ENCODE results near the gene ALG12.

The ALG12 gene

GRCh38 chr22:49966041-49966773 is 48.0 kb upstream of the ALG12 start:
- no peak overlapping the region for H3K4me3 ChIP-seq (ENCODE audit: insufficient read depth, low read length, poor library complexity, severe bottlenecking)
- H3F3A ChIP-seq (ENCODE audit: insufficient read depth): peaks cover 7% of the 10 kb centered on the region; the same call in 1 of the 2 replicates
- TF ChIP-seq EZH2phosphoT487 (conservative IDR thresholded peaks at IDR 0.05; ENCODE audit: low read length) (no peak), CTCF (IDR thresholded peaks at IDR 0.05; ENCODE audit: insufficient read depth, low read length, poor library complexity, severe bottlenecking) (no peak)
- no peak overlapping the region for H3K9ac ChIP-seq (ENCODE audit: low read length)
- no peaks in the 10 kb centered on the region; the same call in 1 of the 2 replicates for H3K36me3 ChIP-seq (ENCODE audit: low read length)
- peaks cover 28% of the 10 kb centered on the region for H3K79me2 ChIP-seq (ENCODE audit: insufficient read depth, low read length)
- no peaks in the 10 kb centered on the region for H3K9me2 ChIP-seq (replicated peaks; ENCODE audit: insufficient read depth, low read length)
- no peaks in the 10 kb centered on the region for H3K27me3 ChIP-seq (ENCODE audit: low read length)
- H2AFZ ChIP-seq (ENCODE audit: low read depth, low read length, severe bottlenecking): no peak overlapping the region
- H3K9me3 ChIP-seq (ENCODE audit: insufficient read depth, low read length): no peaks in the 10 kb centered on the region
- H3K4me2 ChIP-seq (ENCODE audit: low read depth, low read length, poor library complexity, severe bottlenecking): no peak overlapping the region
- H4K20me1 ChIP-seq (ENCODE audit: low read depth, low read length): peaks cover 3% of the 10 kb centered on the region; the same call in 1 of the 2 replicates
- H3K27ac ChIP-seq (ENCODE audit: low read depth, low read length): no peak overlapping the region

GRCh38 chr22:49965091-49966040 is 47.1 kb upstream of the ALG12 start:
- Histone ChIP-seq H3F3A (ENCODE audit: insufficient read depth) (peaks cover 5% of the 10 kb centered on the region; the same call in 1 of the 2 replicates), H3K27me3 (ENCODE audit: low read length) (no peaks in the 10 kb centered on the region), H3K27ac (ENCODE audit: low read depth, low read length) (no peak overlapping the region), H3K9me3 (ENCODE audit: insufficient read depth, low read length) (no peaks in the 10 kb centered on the region), H2AFZ (ENCODE audit: low read depth, low read length, severe bottlenecking) (no peak overlapping the region), H3K79me2 (ENCODE audit: insufficient read depth, low read length) (peaks cover 31% of the 10 kb centered on the region), H3K4me3 (ENCODE audit: insufficient read depth, low read length, poor library complexity, severe bottlenecking) (no peak overlapping the region), H3K36me3 (ENCODE audit: low read length) (no peaks in the 10 kb centered on the region; the same call in 1 of the 2 replicates), H3K9ac (ENCODE audit: low read length) (no peak overlapping the region), H3K4me2 (ENCODE audit: low read depth, low read length, poor library complexity, severe bottlenecking) (no peak overlapping the region), H4K20me1 (ENCODE audit: low read depth, low read length) (peaks cover 3% of the 10 kb centered on the region; the same call in 1 of the 2 replicates), H3K9me2 (replicated peaks; ENCODE audit: insufficient read depth, low read length) (no peaks in the 10 kb centered on the region)
- TF ChIP-seq CTCF (IDR thresholded peaks at IDR 0.05; ENCODE audit: insufficient read depth, low read length, poor library complexity, severe bottlenecking): no peak
- no peak for TF ChIP-seq EZH2phosphoT487 (conservative IDR thresholded peaks at IDR 0.05; ENCODE audit: low read length)

- no peak for TF ChIP-seq EZH2phosphoT487 (conservative IDR thresholded peaks at IDR 0.05; ENCODE audit: low read length)
- TF ChIP-seq CTCF (IDR thresholded peaks at IDR 0.05; ENCODE audit: insufficient read depth, low read length, poor library complexity, severe bottlenecking): no peak
- Histone ChIP-seq H4K20me1 (ENCODE audit: low read depth, low read length) (peaks cover 3% of the 10 kb centered on the region; the same call in 1 of the 2 replicates), H3K27me3 (ENCODE audit: low read length) (no peaks in the 10 kb centered on the region), H3K9me3 (ENCODE audit: insufficient read depth, low read length) (no peaks in the 10 kb centered on the region), H3K9ac (ENCODE audit: low read length) (no peak overlapping the region), H3K9me2 (replicated peaks; ENCODE audit: insufficient read depth, low read length) (no peaks in the 10 kb centered on the region), H2AFZ (ENCODE audit: low read depth, low read length, severe bottlenecking) (no peak overlapping the region), H3K36me3 (ENCODE audit: low read length) (no peaks in the 10 kb centered on the region; the same call in 1 of the 2 replicates), H3K79me2 (ENCODE audit: insufficient read depth, low read length) (peaks cover 31% of the 10 kb centered on the region), H3K27ac (ENCODE audit: low read depth, low read length) (no peak overlapping the region), H3F3A (ENCODE audit: insufficient read depth) (0 out of 2 replicates have a peak, but pooled peaks cover 4% of the 10 kb centered on the region), H3K4me2 (ENCODE audit: low read depth, low read length, poor library complexity, severe bottlenecking) (no peak overlapping the region), H3K4me3 (ENCODE audit: insufficient read depth, low read length, poor library complexity, severe bottlenecking) (no peak overlapping the region)
These were observed 46.2 kb upstream of the ALG12 start for GRCh38 chr22:49964136-49965090.

Data from SU-DHL-6 (cell line).